Neutrophil (primary cell): ENCODE data around the gene DDI1.
A peak's percentile ranks its signal among the peaks of the same experiment; 100 is the strongest.

Experiments
- H3K27ac ChIP-seq: fragments of 200-600 bp; sonication (generic); 2 replicates; pipeline ENCODE4 v1.5.1; 2016; ENCODE audit warnings: mild to moderate bottlenecking, moderate library complexity
- H3K27me3 ChIP-seq: fragments of 200-600 bp; sonication (generic); 2 replicates; pipeline ENCODE4 v1.6.0; 2016; ENCODE audit warnings: mild to moderate bottlenecking
- H3K36me3 ChIP-seq: fragments of 200-600 bp; sonication (generic); 2 replicates; pipeline ENCODE4 v1.5.1; 2017
- H3K4me1 ChIP-seq, 2 experiments: fragments of 200-600 bp in 1 of 2; sonication (generic) in 1 of 2; 1 replicate in 1 of 2; 2 replicates in 1 of 2; pipeline versions ENCODE4 v1.5.1 to v1.6.1; 2013 to 2016; ENCODE audit warnings: low read depth in 1 of 2, low read length in 1 of 2, mild to moderate bottlenecking in 1 of 2, moderate library complexity in 1 of 2; ENCODE audit not compliant: control insufficient read depth in 1 of 2, insufficient read depth in 1 of 2
- H3K4me3 ChIP-seq, 2 experiments: fragments of 200-600 bp in 1 of 2; sonication (generic) in 1 of 2; 1 replicate in 1 of 2; 2 replicates in 1 of 2; pipeline ENCODE4 v1.5.1; 2013 to 2016; ENCODE audit warnings: low read depth in 1 of 2, low read length in 1 of 2, mild to moderate bottlenecking in 1 of 2, moderate library complexity in 1 of 2
- H3K9me3 ChIP-seq: fragments of 200-600 bp; sonication (generic); 2 replicates; pipeline ENCODE4 v1.5.1; 2016
- CTCF ChIP-seq: fragments of 200-600 bp; sonication (generic); IDR thresholded peaks from 2 replicates; pipeline ENCODE4 v1.5.1; 2016; ENCODE audit warnings: antibody characterized with exemption

Gene DDI1

DNA sequence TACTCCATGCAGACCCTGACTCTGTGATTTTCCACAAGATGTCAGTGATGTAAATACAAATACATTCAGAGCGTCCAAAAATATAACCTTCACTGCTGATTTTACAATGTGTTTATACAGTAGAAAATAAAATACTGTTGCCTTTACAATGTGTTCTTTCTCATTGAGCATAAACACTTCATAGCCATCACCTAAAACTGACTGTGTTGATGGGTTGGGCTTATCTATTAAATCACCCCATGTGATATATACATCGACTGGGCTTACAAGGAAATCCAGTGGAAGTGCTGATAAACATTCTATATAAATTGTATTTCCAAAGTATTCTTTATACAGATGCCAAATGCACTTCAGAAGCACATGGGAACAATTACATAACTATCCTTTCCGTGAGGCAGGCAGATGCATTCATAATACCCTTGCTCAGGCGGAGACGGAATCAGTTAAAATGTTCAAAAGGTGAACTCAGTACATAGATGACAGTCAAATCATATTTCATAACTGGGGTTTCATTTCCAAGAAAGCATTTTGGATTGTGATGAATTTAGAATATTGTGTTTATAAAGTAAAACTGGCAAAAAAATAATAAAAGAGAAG is 27.7 kb downstream of the DDI1 start:
- no peaks in the 10 kb centered on the region for H3K36me3 ChIP-seq
- no peak overlapping the region for H3K4me3 ChIP-seq
- H3K9me3 ChIP-seq: no peaks in the 10 kb centered on the region
- H3K27me3 ChIP-seq: no peaks in the 10 kb centered on the region
- H3K27ac ChIP-seq: peak overlapping the region; percentile 34
- no peak for TF ChIP-seq CTCF
- H3K4me1 ChIP-seq: peaks cover 6 to 16% of the 10 kb centered on the region in 2 experiments

DNA sequence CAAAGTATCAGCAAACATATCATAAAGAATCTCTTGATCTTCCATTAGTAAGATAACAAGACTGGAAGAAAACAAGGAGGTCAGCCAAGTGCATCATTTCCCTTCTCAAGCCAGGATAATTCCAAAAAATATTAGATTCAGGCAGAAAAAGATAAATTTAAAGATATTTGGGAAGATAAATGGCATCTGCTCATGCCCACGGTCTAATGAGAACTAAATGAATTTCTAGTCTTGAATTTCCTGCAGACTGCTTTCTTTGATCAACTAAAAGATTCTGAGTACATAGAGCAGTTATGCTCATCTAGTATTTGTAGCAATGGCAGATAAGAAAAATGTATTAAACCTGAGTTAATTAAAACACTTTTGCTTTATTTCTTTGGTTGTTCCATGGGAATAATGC is 31.1 kb downstream of the DDI1 start:
- TF ChIP-seq CTCF: no peak
- Histone ChIP-seq H3K4me3 (no peak overlapping the region), H3K27ac (no peak overlapping the region)

DNA sequence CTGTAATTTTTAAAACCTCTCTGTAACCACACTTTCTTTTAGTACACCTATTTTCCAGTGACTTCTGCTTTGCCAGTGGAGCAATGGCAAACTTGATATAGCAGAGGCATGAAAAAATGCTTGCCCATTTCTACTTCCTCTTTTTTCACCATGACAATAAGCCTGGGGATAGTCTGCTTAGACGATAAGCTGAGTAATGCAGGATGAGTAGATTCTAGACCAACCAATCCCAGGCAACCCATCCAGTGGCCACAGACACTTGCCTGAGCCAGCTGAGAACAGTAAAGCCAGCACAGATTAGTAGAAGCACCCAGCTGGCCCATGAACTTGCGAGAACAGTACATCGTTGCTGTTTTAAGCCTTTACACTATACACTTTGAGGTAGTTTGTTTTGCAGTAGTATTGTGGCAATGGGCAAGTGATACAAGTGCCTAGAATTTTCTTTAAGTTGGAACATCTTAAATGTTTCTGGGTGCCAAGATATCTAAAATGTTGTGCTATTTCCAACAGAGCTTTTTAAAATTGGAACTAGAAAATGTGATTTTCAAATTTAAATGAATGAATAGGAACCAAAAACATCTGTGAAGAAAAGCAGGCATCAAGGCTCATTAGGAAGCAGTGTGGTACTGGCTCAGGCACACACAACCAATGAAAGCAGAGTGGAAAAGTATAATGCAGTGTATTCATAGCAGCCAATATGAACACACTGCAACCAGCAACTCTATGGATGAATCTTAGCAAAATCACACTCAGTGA is 37.7 kb downstream of the DDI1 start:
- peak overlapping the region; percentile 30 for H3K27ac ChIP-seq
- no peaks in the 10 kb centered on the region for H3K36me3 ChIP-seq
- TF ChIP-seq CTCF: no peak
- H3K4me3 ChIP-seq: no peak overlapping the region
- no peaks in the 10 kb centered on the region for H3K9me3 ChIP-seq
- no peaks in the 10 kb centered on the region for H3K27me3 ChIP-seq
- peaks cover 17 to 19% of the 10 kb centered on the region in 2 experiments for H3K4me1 ChIP-seq

More for the DNA sequence above, 31.1 kb downstream of the DDI1 start:
- H3K27me3 ChIP-seq: no peaks in the 10 kb centered on the region
- H3K9me3 ChIP-seq: no peaks in the 10 kb centered on the region
- no peaks in the 10 kb centered on the region for H3K36me3 ChIP-seq
- peaks cover 0 to 16% of the 10 kb centered on the region in 2 experiments for H3K4me1 ChIP-seq

- no peak overlapping the region for H3K27ac ChIP-seq
- TF ChIP-seq CTCF: no peak
- no peaks in the 10 kb centered on the region for H3K9me3 ChIP-seq
- no peak overlapping the region for H3K4me3 ChIP-seq
- no peaks in the 10 kb centered on the region for H3K27me3 ChIP-seq
- no peaks in the 10 kb centered on the region for H3K36me3 ChIP-seq
- peaks cover 17 to 19% of the 10 kb centered on the region in 2 experiments for H3K4me1 ChIP-seq
These were observed 38.7 kb downstream of the DDI1 start for GRCh38 chr11:104075091-104075490.

DNA sequence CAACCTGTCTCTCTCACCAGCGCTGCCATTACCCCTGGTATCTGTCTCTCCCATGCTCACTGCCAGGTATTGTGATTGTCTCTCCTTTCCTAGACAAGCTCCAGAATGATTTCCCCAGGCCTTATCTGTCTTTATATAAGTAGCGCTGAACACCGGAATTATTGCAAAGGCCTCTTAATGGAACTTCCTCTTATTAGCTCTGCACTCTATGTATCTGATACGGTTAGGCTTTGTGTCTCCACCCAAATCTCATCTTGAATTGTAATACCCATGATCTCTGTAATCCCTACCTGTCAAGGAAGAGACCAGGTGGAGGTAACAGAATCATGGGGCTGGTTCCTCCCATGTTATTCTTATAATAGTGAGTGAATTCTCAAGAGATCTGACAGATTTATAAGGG is 39.3 kb downstream of the DDI1 start:
- H3K27me3 ChIP-seq: no peaks in the 10 kb centered on the region
- no peak overlapping the region for H3K4me3 ChIP-seq
- no peaks in the 10 kb centered on the region for H3K36me3 ChIP-seq
- H3K9me3 ChIP-seq: no peaks in the 10 kb centered on the region
- H3K4me1 ChIP-seq: peaks cover 17 to 19% of the 10 kb centered on the region in 2 experiments
- no peak for TF ChIP-seq CTCF
- peak overlapping the region; percentile 61 for H3K27ac ChIP-seq
